Prostate gland (tissue), 2 donors: Measurements from ENCODE around the gene CHST1.

Experiments used
- POLR2AphosphoS5 ChIP-seq: sonication (generic); formaldehyde crosslinking; IDR thresholded peaks from one replicate; pipeline ENCODE4 v1.6.1; 2017; ENCODE audit warnings: antibody characterized with exemption
- TF ChIP-seq, protein P1 (sequence below), 4 experiments: fragments of 200-600 bp in 2 of 4; fragments of 450-650 bp in 2 of 4; sonication (generic) in 2 of 4; IDR thresholded peaks; 1 replicate in 3 of 4; 2 replicates in 1 of 4; pipeline ENCODE4 v1.5.1; 2016 to 2019; ENCODE audit warnings: antibody characterized with exemption in 4 of 4, mild to moderate bottlenecking in 2 of 4, moderate library complexity in 2 of 4

GRCh38 chr11:45657496-45658260, 7.7 kb downstream of the CHST1 start:
- TF ChIP-seq, protein P1, sequence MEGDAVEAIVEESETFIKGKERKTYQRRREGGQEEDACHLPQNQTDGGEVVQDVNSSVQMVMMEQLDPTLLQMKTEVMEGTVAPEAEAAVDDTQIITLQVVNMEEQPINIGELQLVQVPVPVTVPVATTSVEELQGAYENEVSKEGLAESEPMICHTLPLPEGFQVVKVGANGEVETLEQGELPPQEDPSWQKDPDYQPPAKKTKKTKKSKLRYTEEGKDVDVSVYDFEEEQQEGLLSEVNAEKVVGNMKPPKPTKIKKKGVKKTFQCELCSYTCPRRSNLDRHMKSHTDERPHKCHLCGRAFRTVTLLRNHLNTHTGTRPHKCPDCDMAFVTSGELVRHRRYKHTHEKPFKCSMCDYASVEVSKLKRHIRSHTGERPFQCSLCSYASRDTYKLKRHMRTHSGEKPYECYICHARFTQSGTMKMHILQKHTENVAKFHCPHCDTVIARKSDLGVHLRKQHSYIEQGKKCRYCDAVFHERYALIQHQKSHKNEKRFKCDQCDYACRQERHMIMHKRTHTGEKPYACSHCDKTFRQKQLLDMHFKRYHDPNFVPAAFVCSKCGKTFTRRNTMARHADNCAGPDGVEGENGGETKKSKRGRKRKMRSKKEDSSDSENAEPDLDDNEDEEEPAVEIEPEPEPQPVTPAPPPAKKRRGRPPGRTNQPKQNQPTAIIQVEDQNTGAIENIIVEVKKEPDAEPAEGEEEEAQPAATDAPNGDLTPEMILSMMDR (IDR thresholded peaks at IDR 0.05), result no peak
- no peak for TF ChIP-seq POLR2AphosphoS5
